Effector CD8-positive, alpha-beta T cell (primary cell): Measurements from ENCODE around the gene LRMDA.

Experiments
- DNase-seq: peaks from one replicate; lab custom pipeline; 2025; lab: John Stamatoyannopoulos, UW

LRMDA gene

GRCh38 chr10:76334255-76334654, 902.8 kb downstream of the LRMDA start:
- no peak for DNase-seq

- DNase-seq, result no peak
Measured at GRCh38 chr10:76336213-76336963, 905.0 kb downstream of the LRMDA start.

GRCh38 chr10:76337641-76338040, 906.2 kb downstream of the LRMDA start:
- no peak for DNase-seq

- DNase-seq, result no peak
Measured at GRCh38 chr10:76338187-76338586, 906.8 kb downstream of the LRMDA start.

- DNase-seq, result no peak
Measured at GRCh38 chr10:76341740-76342139, 910.3 kb downstream of the LRMDA start.

- no peak for DNase-seq
Measured at GRCh38 chr10:76342996-76343395, 911.6 kb downstream of the LRMDA start.

- DNase-seq, result no peak
Measured at GRCh38 chr10:76347832-76348231, 916.4 kb downstream of the LRMDA start.

- no peak for DNase-seq
Measured at GRCh38 chr10:76350583-76350982, 919.2 kb downstream of the LRMDA start.

- no peak for DNase-seq
Measured at GRCh38 chr10:76352300-76352699, 920.9 kb downstream of the LRMDA start.

- no peak for DNase-seq
Measured at GRCh38 chr10:76353237-76353851, 921.9 kb downstream of the LRMDA start.

GRCh38 chr10:76354212-76354738, 922.9 kb downstream of the LRMDA start:
- DNase-seq, result no peak

GRCh38 chr10:76354921-76355320, 923.5 kb downstream of the LRMDA start:
- no peak for DNase-seq

- DNase-seq, result no peak
Measured at GRCh38 chr10:76356557-76356956, 925.1 kb downstream of the LRMDA start.

- DNase-seq, result no peak
Measured at GRCh38 chr10:76357726-76358415, 926.4 kb downstream of the LRMDA start.

GRCh38 chr10:76358743-76359395, 927.4 kb downstream of the LRMDA start:
- no peak for DNase-seq

GRCh38 chr10:76375761-76376160, 944.3 kb downstream of the LRMDA start:
- DNase-seq, result no peak

GRCh38 chr10:76382381-76382851, 951.0 kb downstream of the LRMDA start:
- DNase-seq, result no peak

- no peak for DNase-seq
Measured at GRCh38 chr10:76388321-76389023, 957.0 kb downstream of the LRMDA start.

GRCh38 chr10:76393875-76394706, 962.7 kb downstream of the LRMDA start:
- no peak for DNase-seq

- no peak for DNase-seq
Measured at GRCh38 chr10:76394707-76395042, 963.3 kb downstream of the LRMDA start.

GRCh38 chr10:76395251-76395650, 963.8 kb downstream of the LRMDA start:
- DNase-seq, result no peak
